Ectodermal cell (in vitro differentiated cells): Measurements from ENCODE around the gene CYP2B6. TPM values are rescaled to one million over a fixed set of nuclear protein-coding genes. Genes with fewer than 3 reads are reported as not detected.

ENCODE experiments used
- H3K27ac ChIP-seq: 2 replicates; pipeline ENCODE4 v1.7.0; 2013; ENCODE audit warnings: mild to moderate bottlenecking, low read depth, low read length; ENCODE audit not compliant: insufficient read depth, poor library complexity, severe bottlenecking
- H3K27me3 ChIP-seq: 2 replicates; pipeline ENCODE4 v1.7.0; 2013; ENCODE audit warnings: mild to moderate bottlenecking, low read length; ENCODE audit not compliant: insufficient read depth, control insufficient read depth, poor library complexity, severe bottlenecking
- H3K36me3 ChIP-seq: one replicate; pipeline ENCODE4 v1.7.0; 2013; ENCODE audit warnings: low read length; ENCODE audit not compliant: control insufficient read depth, insufficient read depth
- H3K4me1 ChIP-seq: one replicate; pipeline ENCODE4 v1.7.0; 2013; ENCODE audit warnings: low read length; ENCODE audit not compliant: control insufficient read depth, insufficient read depth
- H3K4me3 ChIP-seq: 2 replicates; pipeline ENCODE4 v1.7.0; 2013; ENCODE audit warnings: low read depth, low read length, control low read depth; ENCODE audit not compliant: insufficient read depth
- H3K9me3 ChIP-seq: 2 replicates; pipeline ENCODE4 v1.7.0; 2013; ENCODE audit warnings: mild to moderate bottlenecking, low read length, moderate library complexity; ENCODE audit not compliant: control insufficient read depth
- WGBS, 2 experiments: methylation state at CpG; one replicate each; pipeline ENCODE4 v1.1.7; 2013; ENCODE audit warnings: missing lambda C conversion rate in 2 of 2; 5-methylcytosine and 5-hydroxymethylcytosine counted together
- polyA plus RNA-seq, 4 experiments: library from polyadenylated mRNA; stranded (reverse); fragments of 50-300 nt; gene quantifications; one replicate each; pipeline ENCODE4 v1.2.3, GENCODE V29; 2013

The CYP2B6 gene
- not detected for polyA plus RNA-seq (2013, experiment 1 of 4)
- not detected for polyA plus RNA-seq (2013, experiment 2 of 4)
- polyA plus RNA-seq (2013, experiment 3 of 4), result not detected
- polyA plus RNA-seq (2013, experiment 4 of 4), result not detected

GRCh38 chr19:40990972-40991381, at the start of gene CYP2B6:
Gene CYP2B6, plus strand, starts transcription at chr19:40991282. Its CDS starts 24 bp downstream, at chr19:40991306.
- Histone ChIP-seq H3K27ac (no peak within 1 kb of the TSS), H3K4me3 (no peak within 1 kb of the TSS), H3K9me3 (no peaks in the 10 kb centered on the region), H3K27me3 (no peaks in the 10 kb centered on the region), H3K4me1 (no peaks in the 10 kb centered on the region), H3K36me3 (no peaks in the 10 kb centered on the region)
- 77 to 90% methylated on average over 2 of the region's 2 CpGs for WGBS, 2 experiments

GRCh38 chr19:40941481-40942219, 49.4 kb upstream of the CYP2B6 start:
- Histone ChIP-seq H3K27ac (no peak overlapping the region), H3K4me3 (no peak overlapping the region), H3K9me3 (no peaks in the 10 kb centered on the region), H3K27me3 (no peaks in the 10 kb centered on the region), H3K36me3 (no peaks in the 10 kb centered on the region), H3K4me1 (no peaks in the 10 kb centered on the region)
- WGBS, 2 experiments, result 88 to 91% methylated on average over 9 of the region's 9 CpGs

- no peaks in the 10 kb centered on the region for H3K27me3 ChIP-seq
Measured at GRCh38 chr19:40945645-40946044, 45.4 kb upstream of the CYP2B6 start.

GRCh38 chr19:40947114-40947513, 44.0 kb upstream of the CYP2B6 start:
- Histone ChIP-seq H3K9me3 (no peaks in the 10 kb centered on the region), H3K27me3 (no peaks in the 10 kb centered on the region), H3K4me1 (no peaks in the 10 kb centered on the region), H3K27ac (no peak overlapping the region), H3K36me3 (no peaks in the 10 kb centered on the region), H3K4me3 (no peak overlapping the region)
- WGBS, 2 experiments, result 87 to 91% methylated on average over 2 of the region's 2 CpGs

More at GRCh38 chr19:40945645-40946044, 45.4 kb upstream of the CYP2B6 start:
- no peak overlapping the region for H3K4me3 ChIP-seq
- 79 to 90% methylated on average over 2 of the region's 2 CpGs for WGBS, 2 experiments
- no peaks in the 10 kb centered on the region for H3K4me1 ChIP-seq
- no peaks in the 10 kb centered on the region for H3K9me3 ChIP-seq
- no peak overlapping the region for H3K27ac ChIP-seq
- H3K36me3 ChIP-seq, result no peaks in the 10 kb centered on the region

GRCh38 chr19:40947573-40947972, 43.5 kb upstream of the CYP2B6 start:
- H3K27ac ChIP-seq, result no peak overlapping the region
- no peaks in the 10 kb centered on the region for H3K27me3 ChIP-seq
- 85 to 93% methylated on average over 2 of the region's 2 CpGs for WGBS, 2 experiments
- no peak overlapping the region for H3K4me3 ChIP-seq
- no peaks in the 10 kb centered on the region for H3K36me3 ChIP-seq
- H3K9me3 ChIP-seq, result no peaks in the 10 kb centered on the region
- H3K4me1 ChIP-seq, result no peaks in the 10 kb centered on the region

GRCh38 chr19:40948580-40949299, 42.3 kb upstream of the CYP2B6 start:
- no peaks in the 10 kb centered on the region for H3K4me1 ChIP-seq
- H3K4me3 ChIP-seq, result no peak overlapping the region
- WGBS, 2 experiments, result 94 to 95% methylated on average over 17 of the region's 18 CpGs
- no peaks in the 10 kb centered on the region for H3K36me3 ChIP-seq
- H3K9me3 ChIP-seq, result no peaks in the 10 kb centered on the region
- no peaks in the 10 kb centered on the region for H3K27me3 ChIP-seq
- H3K27ac ChIP-seq, result no peak overlapping the region

DNA sequence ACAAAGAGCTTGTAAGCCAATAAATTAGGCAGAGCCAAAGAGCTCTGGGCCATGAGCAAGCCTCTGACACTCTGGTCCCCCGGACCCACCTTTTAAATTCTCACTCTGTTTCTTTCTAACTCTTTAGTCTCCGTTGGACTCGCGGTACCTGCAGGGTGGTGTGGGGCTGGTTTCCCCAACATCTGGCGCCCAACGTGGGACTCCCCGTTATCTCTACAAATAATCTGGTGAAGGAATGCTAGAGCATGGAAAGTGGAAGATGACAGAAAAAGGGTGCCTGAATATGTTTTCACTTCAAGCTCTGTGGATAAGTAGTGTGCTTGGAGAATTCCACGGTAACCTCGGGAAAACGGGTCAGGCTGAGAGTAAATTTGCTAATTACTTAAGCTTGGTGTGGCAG, 36.5 kb upstream of the CYP2B6 start:
- H3K27ac ChIP-seq, result no peak overlapping the region
- WGBS, 2 experiments, result 91 to 93% methylated on average over 10 of the region's 10 CpGs
- H3K9me3 ChIP-seq, result peaks cover 3% of the 10 kb centered on the region
- H3K4me3 ChIP-seq, result no peak overlapping the region
- H3K27me3 ChIP-seq, result no peaks in the 10 kb centered on the region
- no peaks in the 10 kb centered on the region for H3K36me3 ChIP-seq
- peaks cover 6% of the 10 kb centered on the region for H3K4me1 ChIP-seq

- no peak overlapping the region for H3K27ac ChIP-seq
- no peaks in the 10 kb centered on the region for H3K27me3 ChIP-seq
- peaks cover 7% of the 10 kb centered on the region for H3K4me1 ChIP-seq
- H3K9me3 ChIP-seq, result peaks cover 3% of the 10 kb centered on the region
- 87 to 88% methylated on average over 1 of the region's 1 CpG for WGBS, 2 experiments
- no peak overlapping the region for H3K4me3 ChIP-seq
- H3K36me3 ChIP-seq, result no peaks in the 10 kb centered on the region
Measured at GRCh38 chr19:40959338-40959737, 31.7 kb upstream of the CYP2B6 start.

DNA sequence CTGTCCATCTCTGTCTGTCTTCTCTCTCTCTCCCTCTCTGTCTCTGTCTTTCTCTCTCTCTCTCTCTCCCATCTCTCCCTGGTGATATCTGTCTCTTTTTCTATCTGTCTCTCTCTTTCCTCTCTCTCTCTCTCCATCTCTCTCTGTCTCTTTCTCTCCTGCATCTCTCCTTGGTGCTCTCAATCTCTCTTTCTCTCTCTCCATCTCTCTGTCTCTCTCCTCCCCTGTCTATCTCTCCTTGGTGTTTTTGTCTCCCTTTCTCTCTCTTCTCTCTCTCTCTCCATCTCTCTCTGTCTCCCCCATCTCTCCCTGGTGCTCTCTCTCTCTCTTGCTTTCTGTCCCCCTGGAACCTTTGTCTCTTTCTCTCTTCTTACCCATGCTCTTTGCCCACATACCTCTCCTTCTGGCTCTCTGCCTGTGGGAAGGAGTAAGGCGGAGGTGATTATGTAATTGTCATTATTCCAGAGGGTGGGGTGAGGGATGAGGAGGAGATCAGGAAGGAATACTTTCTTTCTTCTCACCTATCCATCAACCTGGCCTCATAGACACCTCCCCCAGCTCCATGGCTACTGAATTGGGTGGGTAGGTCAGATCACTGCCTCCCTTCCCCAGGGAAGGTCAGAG, 30.9 kb upstream of the CYP2B6 start:
- no peak overlapping the region for H3K27ac ChIP-seq
- no peak overlapping the region for H3K4me3 ChIP-seq
- peaks cover 7% of the 10 kb centered on the region for H3K4me1 ChIP-seq
- no CpG with 5 or more reads among the region's 1 CpG for WGBS, 2 experiments
- no peaks in the 10 kb centered on the region for H3K27me3 ChIP-seq
- peaks cover 3% of the 10 kb centered on the region for H3K9me3 ChIP-seq
- no peaks in the 10 kb centered on the region for H3K36me3 ChIP-seq

- H3K4me3 ChIP-seq, result no peak overlapping the region
- peaks cover 7% of the 10 kb centered on the region for H3K4me1 ChIP-seq
- no peak overlapping the region for H3K27ac ChIP-seq
- H3K9me3 ChIP-seq, result no peaks in the 10 kb centered on the region
- no peaks in the 10 kb centered on the region for H3K36me3 ChIP-seq
- H3K27me3 ChIP-seq, result no peaks in the 10 kb centered on the region
Measured at GRCh38 chr19:40960780-40961179, 30.3 kb upstream of the CYP2B6 start.
